Hepatocyte (in vitro differentiated cells): Measurements from ENCODE around the gene HHAT.

ENCODE experiments used
- EZH2phosphoT487 ChIP-seq: fragments of 200-600 bp; sonication (generic); IDR thresholded peaks from one replicate; pipeline ENCODE4 v1.6.1; 2018; ENCODE audit warnings: antibody characterized with exemption, mild to moderate bottlenecking, low read depth, moderate library complexity; ENCODE audit not compliant: unreplicated experiment, severe bottlenecking
- TF ChIP-seq, protein P1 (sequence below): fragments of 200-600 bp; sonication (generic); IDR thresholded peaks from 2 replicates; pipeline ENCODE4 v1.5.1; 2016; ENCODE audit warnings: antibody characterized with exemption, mild to moderate bottlenecking; ENCODE audit not compliant: poor library complexity

DNA sequence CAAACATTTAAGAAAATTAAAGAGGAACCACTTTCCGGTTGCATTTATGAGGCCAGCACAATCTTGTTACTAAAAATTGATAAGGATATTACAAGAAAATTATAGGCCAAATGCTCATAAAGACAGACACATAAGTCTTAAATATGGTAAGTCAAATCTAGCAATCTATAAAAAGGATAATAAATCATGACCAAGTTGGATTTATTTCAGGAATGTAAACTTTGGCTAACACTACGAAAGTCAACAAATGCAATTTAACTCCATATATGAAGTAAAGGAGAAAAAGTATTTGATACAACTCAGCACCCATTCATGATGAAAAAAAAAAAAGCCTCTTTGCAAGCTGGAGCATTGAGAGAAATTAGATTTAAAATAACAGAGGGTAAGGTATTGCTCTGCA is 6.3 kb downstream of the HHAT start:
- TF ChIP-seq, protein P1, sequence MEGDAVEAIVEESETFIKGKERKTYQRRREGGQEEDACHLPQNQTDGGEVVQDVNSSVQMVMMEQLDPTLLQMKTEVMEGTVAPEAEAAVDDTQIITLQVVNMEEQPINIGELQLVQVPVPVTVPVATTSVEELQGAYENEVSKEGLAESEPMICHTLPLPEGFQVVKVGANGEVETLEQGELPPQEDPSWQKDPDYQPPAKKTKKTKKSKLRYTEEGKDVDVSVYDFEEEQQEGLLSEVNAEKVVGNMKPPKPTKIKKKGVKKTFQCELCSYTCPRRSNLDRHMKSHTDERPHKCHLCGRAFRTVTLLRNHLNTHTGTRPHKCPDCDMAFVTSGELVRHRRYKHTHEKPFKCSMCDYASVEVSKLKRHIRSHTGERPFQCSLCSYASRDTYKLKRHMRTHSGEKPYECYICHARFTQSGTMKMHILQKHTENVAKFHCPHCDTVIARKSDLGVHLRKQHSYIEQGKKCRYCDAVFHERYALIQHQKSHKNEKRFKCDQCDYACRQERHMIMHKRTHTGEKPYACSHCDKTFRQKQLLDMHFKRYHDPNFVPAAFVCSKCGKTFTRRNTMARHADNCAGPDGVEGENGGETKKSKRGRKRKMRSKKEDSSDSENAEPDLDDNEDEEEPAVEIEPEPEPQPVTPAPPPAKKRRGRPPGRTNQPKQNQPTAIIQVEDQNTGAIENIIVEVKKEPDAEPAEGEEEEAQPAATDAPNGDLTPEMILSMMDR: no peak
- TF ChIP-seq EZH2phosphoT487: no peak
